Effector memory CD4-positive, alpha-beta T cell (primary cell): ENCODE measurements around the gene B3GLCT.

Experiments
- DNase-seq, 3 donors: peaks; one replicate each; pipeline ENCODE4 v3.0.0-alpha.2; 2020
- H3K27ac ChIP-seq: 2 replicates; pipeline ENCODE4 v1.7.0; 2013; ENCODE audit warnings: mild to moderate bottlenecking, low read length, moderate library complexity; ENCODE audit not compliant: insufficient read depth, poor library complexity, severe bottlenecking
- H3K27me3 ChIP-seq: replicated peaks from 2 replicates; pipeline ENCODE4 v1.7.0; 2013; ENCODE audit warnings: mild to moderate bottlenecking, low read length; ENCODE audit not compliant: insufficient read depth, control insufficient read depth, poor library complexity, severe bottlenecking
- H3K36me3 ChIP-seq: 2 replicates; pipeline ENCODE4 v1.7.0; 2013; ENCODE audit warnings: mild to moderate bottlenecking, low read length, moderate library complexity; ENCODE audit not compliant: control insufficient read depth, insufficient read depth
- H3K4me1 ChIP-seq: 2 replicates; pipeline ENCODE4 v1.7.0; 2013; ENCODE audit warnings: low read length, mild to moderate bottlenecking; ENCODE audit not compliant: control insufficient read depth, insufficient read depth, poor library complexity, severe bottlenecking
- H3K4me3 ChIP-seq: 2 replicates; pipeline ENCODE4 v1.7.0; 2013; ENCODE audit warnings: low read length, low read depth, mild to moderate bottlenecking; ENCODE audit not compliant: insufficient read depth, poor library complexity, severe bottlenecking
- H3K9me3 ChIP-seq: 2 replicates; pipeline ENCODE4 v1.7.0; 2013; ENCODE audit warnings: mild to moderate bottlenecking, low read length, moderate library complexity; ENCODE audit not compliant: control insufficient read depth

Gene B3GLCT

GRCh38 chr13:31310786-31311185 is 111.0 kb downstream of the B3GLCT start:
- no peak overlapping the region for H3K27ac ChIP-seq
- no peak for DNase-seq
- H3K4me1 ChIP-seq, result no peaks in the 10 kb centered on the region
- H3K9me3 ChIP-seq, result peaks cover 4% of the 10 kb centered on the region
- H3K36me3 ChIP-seq, result no peaks in the 10 kb centered on the region
- no peak overlapping the region for H3K4me3 ChIP-seq
- H3K27me3 ChIP-seq, result no peaks in the 10 kb centered on the region

- Histone ChIP-seq H3K4me1 (no peaks in the 10 kb centered on the region), H3K27me3 (no peaks in the 10 kb centered on the region), H3K4me3 (no peak overlapping the region), H3K36me3 (no peaks in the 10 kb centered on the region), H3K27ac (no peak overlapping the region), H3K9me3 (peaks cover 4% of the 10 kb centered on the region)
- no peak for DNase-seq
These were observed 112.1 kb downstream of the B3GLCT start for GRCh38 chr13:31311921-31312320.

- Histone ChIP-seq H3K36me3 (peaks cover 6% of the 10 kb centered on the region), H3K4me3 (no peak overlapping the region), H3K27ac (no peak overlapping the region), H3K9me3 (peaks cover 4% of the 10 kb centered on the region), H3K4me1 (no peaks in the 10 kb centered on the region), H3K27me3 (no peaks in the 10 kb centered on the region)
- no peak for DNase-seq
These were observed 115.2 kb downstream of the B3GLCT start for GRCh38 chr13:31314961-31315360.

- Histone ChIP-seq H3K27me3 (no peaks in the 10 kb centered on the region), H3K4me1 (no peaks in the 10 kb centered on the region), H3K9me3 (no peaks in the 10 kb centered on the region), H3K4me3 (no peak overlapping the region), H3K36me3 (peaks cover 6% of the 10 kb centered on the region), H3K27ac (no peak overlapping the region)
- DNase-seq, result no peak
These were observed 121.2 kb downstream of the B3GLCT start for GRCh38 chr13:31320946-31321345.

GRCh38 chr13:31321457-31321856 is 121.7 kb downstream of the B3GLCT start:
- no peak for DNase-seq
- no peaks in the 10 kb centered on the region for H3K9me3 ChIP-seq
- H3K4me3 ChIP-seq, result no peak overlapping the region
- H3K4me1 ChIP-seq, result no peaks in the 10 kb centered on the region
- no peak overlapping the region for H3K27ac ChIP-seq
- peaks cover 6% of the 10 kb centered on the region for H3K36me3 ChIP-seq
- H3K27me3 ChIP-seq, result no peaks in the 10 kb centered on the region

GRCh38 chr13:31322026-31322425 is 122.3 kb downstream of the B3GLCT start:
- DNase-seq, result no peak
- H3K27me3 ChIP-seq, result no peaks in the 10 kb centered on the region
- no peak overlapping the region for H3K27ac ChIP-seq
- H3K4me3 ChIP-seq, result no peak overlapping the region
- H3K36me3 ChIP-seq, result peaks cover 6% of the 10 kb centered on the region
- H3K4me1 ChIP-seq, result no peaks in the 10 kb centered on the region
- no peaks in the 10 kb centered on the region for H3K9me3 ChIP-seq

- Histone ChIP-seq H3K27me3 (no peaks in the 10 kb centered on the region), H3K9me3 (no peaks in the 10 kb centered on the region), H3K36me3 (no peaks in the 10 kb centered on the region), H3K4me1 (no peaks in the 10 kb centered on the region), H3K27ac (no peak overlapping the region), H3K4me3 (no peak overlapping the region)
- DNase-seq, result no peak
These were observed 123.1 kb downstream of the B3GLCT start for GRCh38 chr13:31322702-31323405.

- no peaks in the 10 kb centered on the region for H3K27me3 ChIP-seq
- H3K9me3 ChIP-seq, result peaks cover 4% of the 10 kb centered on the region
- DNase-seq, result no peak
- no peak overlapping the region for H3K27ac ChIP-seq
- H3K36me3 ChIP-seq, result peaks cover 3% of the 10 kb centered on the region
- no peaks in the 10 kb centered on the region for H3K4me1 ChIP-seq
- no peak overlapping the region for H3K4me3 ChIP-seq
These were observed 127.5 kb downstream of the B3GLCT start for GRCh38 chr13:31327182-31327860.

- Histone ChIP-seq H3K27me3 (no peaks in the 10 kb centered on the region), H3K4me1 (no peaks in the 10 kb centered on the region), H3K4me3 (no peak overlapping the region), H3K27ac (no peak overlapping the region), H3K36me3 (peaks cover 3% of the 10 kb centered on the region), H3K9me3 (peaks cover 4% of the 10 kb centered on the region)
- no peak for DNase-seq
These were observed 128.9 kb downstream of the B3GLCT start for GRCh38 chr13:31328549-31329235.

GRCh38 chr13:31330236-31330635 is 130.5 kb downstream of the B3GLCT start:
- H3K4me3 ChIP-seq, result no peak overlapping the region
- peaks cover 4% of the 10 kb centered on the region for H3K9me3 ChIP-seq
- no peak overlapping the region for H3K27ac ChIP-seq
- H3K36me3 ChIP-seq, result peaks cover 3% of the 10 kb centered on the region
- no peak for DNase-seq
- no peaks in the 10 kb centered on the region for H3K4me1 ChIP-seq
- no peaks in the 10 kb centered on the region for H3K27me3 ChIP-seq
